Neural progenitor cell (in vitro differentiated cells): ENCODE measurements around the gene SMYD3. TPM values are rescaled to one million over a fixed set of nuclear protein-coding genes. Genes with fewer than 3 reads are reported as not detected.

Source experiments
- DNase-seq: peaks from one replicate; pipeline ENCODE4 v3.0.0-alpha.2; 2016; ENCODE audit warnings: low spot score
- H2AFZ ChIP-seq: fragments of 200-600 bp; sonication (generic); replicated peaks from 2 replicates; pipeline ENCODE4 v1.6.1; 2016; ENCODE audit warnings: antibody characterized with exemption
- H3F3A ChIP-seq: fragments of 200-600 bp; sonication (generic); 2 replicates; pipeline ENCODE4 v1.6.1; 2016; ENCODE audit warnings: antibody characterized with exemption, low read depth
- H3K27ac ChIP-seq: fragments of 200-600 bp; sonication (generic); 2 replicates; pipeline ENCODE4 v1.5.1; 2016; ENCODE audit warnings: mild to moderate bottlenecking
- H3K27me3 ChIP-seq: fragments of 200-600 bp; sonication (generic); 2 replicates; pipeline ENCODE4 v1.6.1; 2016; ENCODE audit warnings: mild to moderate bottlenecking, moderate library complexity
- H3K36me3 ChIP-seq: fragments of 200-600 bp; sonication (generic); 2 replicates; pipeline ENCODE4 v1.5.1; 2016
- H3K4me1 ChIP-seq: fragments of 200-600 bp; sonication (generic); 2 replicates; pipeline ENCODE4 v1.6.1; 2016; ENCODE audit warnings: mixed run types
- H3K4me2 ChIP-seq: fragments of 200-600 bp; sonication (generic); 2 replicates; pipeline ENCODE4 v1.6.1; 2016
- H3K4me3 ChIP-seq: fragments of 200-600 bp; sonication (generic); 2 replicates; pipeline ENCODE4 v1.5.1; 2016
- H3K79me2 ChIP-seq: fragments of 200-600 bp; sonication (generic); 2 replicates; pipeline ENCODE4 v1.6.1; 2016; ENCODE audit warnings: low read depth
- H3K9ac ChIP-seq: fragments of 200-600 bp; sonication (generic); 2 replicates; pipeline ENCODE4 v1.6.1; 2016
- H3K9me3 ChIP-seq: fragments of 200-600 bp; sonication (generic); 2 replicates; pipeline ENCODE4 v1.5.1; 2016; ENCODE audit warnings: low read depth
- H4K20me1 ChIP-seq: fragments of 200-600 bp; sonication (generic); 2 replicates; pipeline ENCODE4 v1.6.1; 2016; ENCODE audit warnings: low read depth
- H3K27ac Mint-ChIP-seq: 3 replicates; pipeline ENCODE4 v1.8.0; 2021; ENCODE audit warnings: mixed read lengths
- H3K27me3 Mint-ChIP-seq: 2 replicates; pipeline ENCODE4 v1.8.0; 2022; ENCODE audit warnings: low read depth, mild to moderate bottlenecking, inconsistent platforms, moderate library complexity, mixed read lengths; ENCODE audit not compliant: insufficient read depth
- H3K36me3 Mint-ChIP-seq: 3 replicates; pipeline ENCODE4 v1.8.0; 2021; ENCODE audit warnings: mixed read lengths
- H3K4me1 Mint-ChIP-seq: 3 replicates; pipeline ENCODE4 v1.8.0; 2021; ENCODE audit warnings: mixed read lengths
- H3K4me3 Mint-ChIP-seq: 3 replicates; pipeline ENCODE4 v1.8.0; 2021; ENCODE audit warnings: mild to moderate bottlenecking, moderate library complexity, mixed read lengths
- H3K9me3 Mint-ChIP-seq: 3 replicates; pipeline ENCODE4 v1.8.0; 2020; ENCODE audit warnings: mixed read lengths
- CTCF ChIP-seq: fragments of 200-600 bp; sonication (generic); IDR thresholded peaks from 2 replicates; pipeline ENCODE4 v1.5.1; 2017; ENCODE audit warnings: antibody characterized with exemption, mild to moderate bottlenecking
- EZH2 ChIP-seq: fragments of 200-600 bp; sonication (generic); IDR thresholded peaks from 2 replicates; pipeline ENCODE4 v1.6.1; 2017; ENCODE audit warnings: antibody characterized with exemption, mild to moderate bottlenecking, moderate library complexity
- EZH2phosphoT487 ChIP-seq: fragments of 200-600 bp; sonication (generic); IDR thresholded peaks from 2 replicates; pipeline ENCODE4 v1.6.1; 2017; ENCODE audit warnings: antibody characterized with exemption
- total RNA-seq: library from RNA; depleted of rRNA; stranded (reverse); fragments of >200 nt; gene quantifications from 2 replicates; pipeline ENCODE4 v1.2.3, GENCODE V29; 2015; ENCODE audit warnings: low replicate concordance

The SMYD3 gene
- total RNA-seq, 1 donor from 2014 or later = 43.2 TPM

DNA sequence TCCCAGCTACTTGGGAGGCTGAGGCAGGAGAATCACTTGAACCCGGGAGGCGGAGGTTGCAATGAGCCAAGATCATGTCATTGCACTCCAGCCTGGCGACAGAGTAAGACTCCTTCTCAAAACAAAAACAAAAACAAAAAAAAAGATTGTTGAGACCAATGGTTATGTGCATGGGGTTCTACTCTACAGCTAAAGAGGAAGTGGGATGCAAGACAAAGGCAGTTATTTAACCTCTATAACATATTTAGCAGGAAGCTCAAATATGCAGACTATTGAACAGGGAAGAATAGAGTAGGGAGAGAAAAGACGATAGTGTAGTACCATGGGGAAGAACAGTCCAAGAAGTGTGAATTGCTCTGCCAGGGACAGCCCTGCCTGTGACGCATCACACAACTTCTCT is 227.7 kb downstream of the SMYD3 start:
- no peak overlapping the region for H3K4me2 ChIP-seq
- H3K4me1 ChIP-seq = no peaks in the 10 kb centered on the region
- H4K20me1 ChIP-seq = no peaks in the 10 kb centered on the region
- H3K79me2 ChIP-seq = no peaks in the 10 kb centered on the region
- H3K27ac Mint-ChIP-seq = no peak overlapping the region
- TF ChIP-seq CTCF = no peak
- TF ChIP-seq EZH2phosphoT487 = no peak
- TF ChIP-seq EZH2 = no peak
- no peak overlapping the region for H2AFZ ChIP-seq
- no peak overlapping the region for H3K4me3 ChIP-seq
- no peaks in the 10 kb centered on the region for H3K9me3 ChIP-seq
- no peak overlapping the region for H3K9ac ChIP-seq
- no peaks in the 10 kb centered on the region for H3K27me3 Mint-ChIP-seq
- no peak for DNase-seq
- H3K4me1 Mint-ChIP-seq = peaks cover 8% of the 10 kb centered on the region
- no peaks in the 10 kb centered on the region for H3K27me3 ChIP-seq
- H3K36me3 ChIP-seq = no peaks in the 10 kb centered on the region
- no peaks in the 10 kb centered on the region for H3K9me3 Mint-ChIP-seq
- H3K36me3 Mint-ChIP-seq = no peaks in the 10 kb centered on the region
- no peak overlapping the region for H3K27ac ChIP-seq
- H3F3A ChIP-seq = no peaks in the 10 kb centered on the region
- H3K4me3 Mint-ChIP-seq = no peak overlapping the region

DNA sequence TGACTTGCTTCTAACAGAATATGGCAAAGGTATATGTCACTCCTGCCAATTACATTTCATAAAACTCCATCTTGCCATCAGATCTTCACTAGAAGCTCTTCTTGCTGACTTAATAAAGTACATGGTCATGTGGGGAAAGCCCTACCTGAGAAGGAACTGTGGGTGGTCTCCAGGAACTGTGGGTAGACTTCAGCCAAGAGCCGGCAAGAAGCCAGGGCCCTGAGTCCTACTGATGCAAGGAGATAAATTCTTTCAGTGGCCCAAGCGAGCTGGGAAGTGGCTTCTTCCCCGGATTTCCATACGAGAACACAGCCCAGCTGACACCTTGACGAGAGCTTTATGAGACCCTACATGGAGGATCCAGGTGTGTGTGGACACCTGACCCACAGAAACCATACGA is 228.7 kb downstream of the SMYD3 start:
- Histone ChIP-seq H2AFZ (no peak overlapping the region), H3K27ac (no peak overlapping the region), H3K36me3 (no peaks in the 10 kb centered on the region), H3K4me3 (no peak overlapping the region), H4K20me1 (no peaks in the 10 kb centered on the region), H3K4me2 (no peak overlapping the region), H3K9me3 (no peaks in the 10 kb centered on the region), H3F3A (no peaks in the 10 kb centered on the region), H3K9ac (no peak overlapping the region), H3K79me2 (no peaks in the 10 kb centered on the region), H3K4me1 (no peaks in the 10 kb centered on the region), H3K27me3 (no peaks in the 10 kb centered on the region)
- no peaks in the 10 kb centered on the region for H3K9me3 Mint-ChIP-seq
- peaks cover under 1% of the 10 kb centered on the region for H3K4me1 Mint-ChIP-seq
- no peaks in the 10 kb centered on the region for H3K36me3 Mint-ChIP-seq
- H3K27me3 Mint-ChIP-seq = no peaks in the 10 kb centered on the region
- TF ChIP-seq CTCF = no peak
- no peak for TF ChIP-seq EZH2phosphoT487
- TF ChIP-seq EZH2 = no peak
- no peak for DNase-seq
- H3K27ac Mint-ChIP-seq = no peak overlapping the region
- no peak overlapping the region for H3K4me3 Mint-ChIP-seq

- H3K36me3 ChIP-seq = no peaks in the 10 kb centered on the region
- H3K36me3 Mint-ChIP-seq = no peaks in the 10 kb centered on the region
- no peaks in the 10 kb centered on the region for H3K4me1 ChIP-seq
- no peaks in the 10 kb centered on the region for H3K27me3 ChIP-seq
- no peaks in the 10 kb centered on the region for H3K79me2 ChIP-seq
- H3K4me3 ChIP-seq = no peak overlapping the region
- no peaks in the 10 kb centered on the region for H3F3A ChIP-seq
- DNase-seq = no peak
- H4K20me1 ChIP-seq = no peaks in the 10 kb centered on the region
- no peak overlapping the region for H3K4me2 ChIP-seq
- H3K27ac Mint-ChIP-seq = no peak overlapping the region
- no peak overlapping the region for H3K9ac ChIP-seq
- TF ChIP-seq EZH2 = no peak
- no peak for TF ChIP-seq CTCF
- TF ChIP-seq EZH2phosphoT487 = no peak
- H3K27me3 Mint-ChIP-seq = no peaks in the 10 kb centered on the region
- no peaks in the 10 kb centered on the region for H3K4me1 Mint-ChIP-seq
- no peaks in the 10 kb centered on the region for H3K9me3 Mint-ChIP-seq
- H3K4me3 Mint-ChIP-seq = no peak overlapping the region
- H2AFZ ChIP-seq = no peak overlapping the region
- H3K27ac ChIP-seq = no peak overlapping the region
- no peaks in the 10 kb centered on the region for H3K9me3 ChIP-seq
These were observed 232.0 kb downstream of the SMYD3 start for GRCh38 chr1:246275036-246275435.

- H3K9ac ChIP-seq = no peak overlapping the region
- no peak overlapping the region for H3K4me3 ChIP-seq
- TF ChIP-seq EZH2phosphoT487 (no peak), EZH2 (no peak), CTCF (no peak)
- Mint-ChIP-seq H3K9me3 (no peaks in the 10 kb centered on the region), H3K27me3 (no peaks in the 10 kb centered on the region), H3K36me3 (no peaks in the 10 kb centered on the region), H3K4me3 (no peak overlapping the region), H3K27ac (no peak overlapping the region), H3K4me1 (no peaks in the 10 kb centered on the region)
- H3K36me3 ChIP-seq = no peaks in the 10 kb centered on the region
- no peaks in the 10 kb centered on the region for H4K20me1 ChIP-seq
- no peak overlapping the region for H3K27ac ChIP-seq
- no peak for DNase-seq
- H2AFZ ChIP-seq = no peak overlapping the region
- H3K4me1 ChIP-seq = no peaks in the 10 kb centered on the region
- no peaks in the 10 kb centered on the region for H3K9me3 ChIP-seq
- H3K27me3 ChIP-seq = no peaks in the 10 kb centered on the region
- H3F3A ChIP-seq = no peaks in the 10 kb centered on the region
- H3K4me2 ChIP-seq = no peak overlapping the region
- no peaks in the 10 kb centered on the region for H3K79me2 ChIP-seq
These were observed 232.9 kb downstream of the SMYD3 start for GRCh38 chr1:246274186-246274585.
